Measurements from ENCODE around the gene DSE.

Gene DSE

GRCh38 chr6:116451916-116452315 lies 81.2 kb downstream of the DSE start:
- DNase-seq (ENCODE audit: low spot score), result no peak
- no peak for TF ChIP-seq CTCF (IDR thresholded peaks at IDR 0.05; ENCODE audit: extremely low read depth, missing control alignments)

GRCh38 chr6:116452531-116452930 lies 81.8 kb downstream of the DSE start:
- TF ChIP-seq CTCF (IDR thresholded peaks at IDR 0.05; ENCODE audit: extremely low read depth, missing control alignments), result no peak
- DNase-seq (ENCODE audit: low spot score), result no peak

- no peak for DNase-seq (ENCODE audit: low spot score)
- no peak for TF ChIP-seq CTCF (IDR thresholded peaks at IDR 0.05; ENCODE audit: extremely low read depth, missing control alignments)
Observed at GRCh38 chr6:116456106-116456505, 85.4 kb downstream of the DSE start.

- DNase-seq (ENCODE audit: low spot score), result no peak
- no peak for TF ChIP-seq CTCF (IDR thresholded peaks at IDR 0.05; ENCODE audit: extremely low read depth, missing control alignments)
Observed at GRCh38 chr6:116456927-116457326, 86.2 kb downstream of the DSE start.

- DNase-seq (ENCODE audit: low spot score), result no peak
- TF ChIP-seq CTCF (IDR thresholded peaks at IDR 0.05; ENCODE audit: extremely low read depth, missing control alignments), result no peak
Observed at GRCh38 chr6:116458264-116458663, 87.5 kb downstream of the DSE start.

- DNase-seq (ENCODE audit: low spot score), result no peak
- TF ChIP-seq CTCF (IDR thresholded peaks at IDR 0.05; ENCODE audit: extremely low read depth, missing control alignments), result no peak
Observed at GRCh38 chr6:116459927-116460326, 89.2 kb downstream of the DSE start.

- DNase-seq (ENCODE audit: low spot score), result no peak
- TF ChIP-seq CTCF (IDR thresholded peaks at IDR 0.05; ENCODE audit: extremely low read depth, missing control alignments), result no peak
Observed at GRCh38 chr6:116461331-116461931, 90.7 kb downstream of the DSE start, which contains the start of gene CALHM6. Gene CALHM6 (plus strand): TSS chr6:116461375. CDS start chr6:116461930, 555 bp downstream.
